Stomach (tissue), 9 donors: ENCODE measurements around the gene SKI. TPM values are rescaled to one million over a fixed set of nuclear protein-coding genes. Genes with fewer than 3 reads are reported as not detected.

ENCODE experiments used
- DNase-seq, 2 donors: peaks; one replicate each; pipeline versions ENCODE4 v3.0.0 to v3.0.0-alpha.2; 2013 to 2019
- H3K27ac ChIP-seq, 5 donors: fragments of 200-600 bp in 4 of 5; sonication (generic) in 4 of 5; one replicate each; pipeline ENCODE4 v1.5.1; 2013 to 2019; ENCODE audit warnings: mild to moderate bottlenecking in 1 of 5, moderate library complexity in 1 of 5
- H3K27me3 ChIP-seq, 3 donors: fragments of 200-600 bp; sonication (generic); one replicate each; pipeline ENCODE4 v1.5.1; 2017 to 2019; ENCODE audit warnings: mixed run types in 1 of 3
- H3K36me3 ChIP-seq, 4 donors: fragments of 200-600 bp; sonication (generic); 1 replicate in 3 of 4; 2 replicates in 1 of 4; pipeline ENCODE4 v1.5.1; 2016 to 2019
- H3K4me1 ChIP-seq, 4 donors: fragments of 200-600 bp; sonication (generic); one replicate each; pipeline ENCODE4 v1.5.1; 2016 to 2019
- H3K4me3 ChIP-seq, 4 donors: fragments of 200-600 bp; sonication (generic) in 3 of 4; one replicate each; pipeline ENCODE4 v1.5.1; 2016 to 2019; ENCODE audit warnings: mild to moderate bottlenecking in 1 of 4
- H3K9me3 ChIP-seq, 4 donors: fragments of 200-600 bp; sonication (generic); one replicate each; pipeline ENCODE4 v1.5.1; 2016 to 2019
- EP300 ChIP-seq: sonication (generic); formaldehyde crosslinking; IDR thresholded peaks from one replicate; pipeline ENCODE4 v1.6.1; 2017; ENCODE audit warnings: antibody characterized with exemption
- POLR2A ChIP-seq, 4 donors: fragments of 450-650 bp; IDR thresholded peaks; one replicate each; pipeline ENCODE4 v1.6.1; 2016; ENCODE audit warnings: antibody characterized with exemption in 4 of 4, control low read depth in 2 of 4, mild to moderate bottlenecking in 1 of 4, moderate library complexity in 1 of 4
- POLR2AphosphoS5 ChIP-seq, 3 donors: sonication (generic); formaldehyde crosslinking; IDR thresholded peaks; one replicate each; pipeline ENCODE4 v1.6.1; 2016; ENCODE audit warnings: antibody characterized with exemption in 3 of 3
- WGBS, 5 donors: extraction: QIAGEN DNeasy Blood & Tissue Kit in 3 of 5; methylation state at CpG; one replicate each; pipeline versions ENCODE4 v1.1.5 to v1.1.7; 2013 to 2018; 5-methylcytosine and 5-hydroxymethylcytosine counted together
- intact Hi-C: fragments of 100-400 bp; cut with DNase I; formaldehyde crosslinking; loops from one replicate; pipeline ENCODE4 v1.15.1; 2023; ENCODE audit warnings: low total_unique reads
- polyA plus RNA-seq, 3 donors: library from polyadenylated mRNA; stranded (reverse); fragments of 200-250 nt; gene quantifications; one replicate each; pipeline ENCODE4 v1.2.3, GENCODE V29; 2013
- total RNA-seq, 5 donors: library from RNA; depleted of rRNA; stranded (reverse); fragments of >200 nt; gene quantifications; one replicate each; pipeline versions ENCODE4 v1.1.0 to v1.2.3, GENCODE V29; 2014 to 2016
- TF ChIP-seq, protein P1 (sequence below), 7 experiments: fragments of 450-650 bp in 4 of 7; fragments of 200-600 bp in 3 of 7; sonication (generic) in 3 of 7; IDR thresholded peaks; one replicate each; pipeline ENCODE4 v1.5.1; 2016 to 2019; ENCODE audit warnings: antibody characterized with exemption in 7 of 7, control low read depth in 2 of 7, mild to moderate bottlenecking in 1 of 7
- donor health status: healthy with polysubstance abuse.
- donor health status: Bipolar disorder and iron deficiency.
- donor health status: healthy.

The SKI gene
- total and polyA plus RNA-seq, 8 donors: 7.4 to 84.0 (median 21.0) TPM

DNA sequence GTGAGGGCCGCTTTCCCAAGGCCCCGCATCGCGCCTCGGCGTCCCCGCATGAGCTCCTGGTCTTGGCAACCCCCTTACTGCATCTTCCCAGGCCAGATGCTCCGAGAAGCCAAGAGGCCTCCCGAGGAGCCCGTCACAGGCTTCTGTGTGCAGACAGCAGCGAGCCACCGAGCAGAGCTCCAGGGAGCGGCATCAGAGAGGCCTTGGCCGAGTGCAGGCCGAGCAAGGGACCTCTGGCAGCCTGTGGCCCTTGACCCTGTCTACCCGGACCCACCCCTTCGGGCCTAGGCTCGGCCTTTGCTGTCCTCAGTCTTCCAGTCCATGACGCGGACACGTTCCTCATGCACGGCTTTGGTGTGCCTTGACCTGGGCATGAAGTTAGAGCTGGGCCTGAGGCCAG lies 99.7 kb downstream of the SKI start:
- peaks cover under 1 to 21% (median 9%) of the 10 kb centered on the region in 4 donors for H3K4me1 ChIP-seq
- DNase-seq: no peak
- H3K36me3 ChIP-seq: no peaks in the 10 kb centered on the region
- peaks cover 0 to 1% (median 0%) of the 10 kb centered on the region in 3 donors for H3K27me3 ChIP-seq
- 90 to 94% (median 93%) methylated on average over 4 to 22 of the region's 22 CpGs for WGBS, 5 donors
- TF ChIP-seq POLR2AphosphoS5 (IDR thresholded peaks at IDR 0.05): no peak
- no peak for TF ChIP-seq POLR2A (IDR thresholded peaks at IDR 0.05)
- TF ChIP-seq, protein P1, sequence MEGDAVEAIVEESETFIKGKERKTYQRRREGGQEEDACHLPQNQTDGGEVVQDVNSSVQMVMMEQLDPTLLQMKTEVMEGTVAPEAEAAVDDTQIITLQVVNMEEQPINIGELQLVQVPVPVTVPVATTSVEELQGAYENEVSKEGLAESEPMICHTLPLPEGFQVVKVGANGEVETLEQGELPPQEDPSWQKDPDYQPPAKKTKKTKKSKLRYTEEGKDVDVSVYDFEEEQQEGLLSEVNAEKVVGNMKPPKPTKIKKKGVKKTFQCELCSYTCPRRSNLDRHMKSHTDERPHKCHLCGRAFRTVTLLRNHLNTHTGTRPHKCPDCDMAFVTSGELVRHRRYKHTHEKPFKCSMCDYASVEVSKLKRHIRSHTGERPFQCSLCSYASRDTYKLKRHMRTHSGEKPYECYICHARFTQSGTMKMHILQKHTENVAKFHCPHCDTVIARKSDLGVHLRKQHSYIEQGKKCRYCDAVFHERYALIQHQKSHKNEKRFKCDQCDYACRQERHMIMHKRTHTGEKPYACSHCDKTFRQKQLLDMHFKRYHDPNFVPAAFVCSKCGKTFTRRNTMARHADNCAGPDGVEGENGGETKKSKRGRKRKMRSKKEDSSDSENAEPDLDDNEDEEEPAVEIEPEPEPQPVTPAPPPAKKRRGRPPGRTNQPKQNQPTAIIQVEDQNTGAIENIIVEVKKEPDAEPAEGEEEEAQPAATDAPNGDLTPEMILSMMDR (IDR thresholded peaks at IDR 0.05): no peak
- no peak for TF ChIP-seq EP300
- intact Hi-C loops: no loop called here
- no peak overlapping the region for H3K4me3 ChIP-seq
- H3K9me3 ChIP-seq: no peaks in the 10 kb centered on the region
- no peak overlapping the region for H3K27ac ChIP-seq

DNA sequence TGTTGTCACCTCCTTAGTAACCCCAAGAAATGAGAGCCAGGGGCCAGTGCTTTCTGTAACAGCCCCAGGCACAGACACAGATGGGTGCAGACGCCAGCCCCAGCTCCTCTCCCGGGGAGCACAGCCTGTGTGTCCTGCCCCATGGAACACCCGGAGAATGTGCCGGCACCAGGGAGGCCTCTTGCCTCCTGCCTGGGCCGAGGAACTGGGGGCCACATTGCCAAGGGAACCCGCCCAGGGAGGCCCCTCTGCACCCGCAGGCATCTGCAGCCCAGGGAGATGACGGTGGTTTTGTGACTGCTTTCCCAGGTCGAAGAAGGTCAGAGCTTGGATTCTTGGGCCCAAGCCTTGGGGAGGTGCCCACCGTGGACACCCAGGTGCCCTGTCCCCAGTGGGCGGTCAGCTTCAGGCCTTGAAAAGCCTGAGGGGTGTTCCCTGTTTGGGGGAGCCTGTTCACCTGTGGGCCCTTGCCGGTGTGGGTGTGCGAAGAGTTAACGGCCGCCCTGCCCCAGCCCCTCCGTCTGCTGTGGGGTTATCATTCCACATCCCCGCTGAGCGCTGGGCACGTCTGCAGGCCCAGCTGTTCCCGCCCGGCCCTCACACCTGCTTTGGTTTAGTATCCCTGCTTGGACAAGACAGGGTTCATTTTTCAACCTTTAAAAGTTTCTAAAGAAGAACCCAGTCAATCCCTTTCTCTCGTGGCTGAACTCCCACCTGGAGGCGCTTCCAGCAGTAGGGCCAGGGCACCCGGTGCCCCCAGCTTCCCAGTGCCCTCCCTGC lies 100.7 kb downstream of the SKI start:
- no peak overlapping the region for H3K27ac ChIP-seq
- H3K9me3 ChIP-seq: no peaks in the 10 kb centered on the region
- H3K4me1 ChIP-seq: peaks cover 0 to 19% (median 9%) of the 10 kb centered on the region in 4 donors
- no peaks in the 10 kb centered on the region for H3K27me3 ChIP-seq
- no peak overlapping the region for H3K4me3 ChIP-seq
- TF ChIP-seq POLR2A (IDR thresholded peaks at IDR 0.05) (no peak), POLR2AphosphoS5 (IDR thresholded peaks at IDR 0.05) (no peak), EP300 (no peak)
- TF ChIP-seq, protein P1 (IDR thresholded peaks at IDR 0.05): no peak
- DNase-seq: no peak
- intact Hi-C loops: no loop called here
- no peaks in the 10 kb centered on the region for H3K36me3 ChIP-seq
- 67 to 84% (median 77%) methylated on average over 15 to 24 of the region's 24 CpGs for WGBS, 5 donors

DNA sequence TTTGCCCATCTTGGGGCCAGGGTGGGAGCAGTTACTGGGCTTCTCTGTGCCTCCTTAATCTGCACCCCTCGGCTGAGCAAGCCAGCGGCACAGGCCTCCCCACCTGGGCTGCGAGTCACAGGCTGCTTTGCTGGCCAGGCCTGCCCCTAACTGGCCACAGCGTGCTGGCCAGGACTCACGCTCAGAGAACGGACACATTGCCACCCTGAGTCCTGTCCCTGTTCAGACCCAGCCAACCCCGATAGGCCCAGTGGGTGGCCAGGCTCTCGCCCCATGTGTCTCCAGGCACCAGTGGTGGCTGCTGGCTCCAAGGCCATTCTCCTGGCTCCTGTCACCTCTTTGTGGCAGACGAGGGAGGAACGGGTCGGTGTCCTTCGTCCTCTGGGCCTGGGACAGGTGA lies 101.9 kb downstream of the SKI start:
- H3K9me3 ChIP-seq: no peaks in the 10 kb centered on the region
- no peaks in the 10 kb centered on the region for H3K27me3 ChIP-seq
- TF ChIP-seq POLR2A (IDR thresholded peaks at IDR 0.05): no peak
- TF ChIP-seq POLR2AphosphoS5 (IDR thresholded peaks at IDR 0.05): no peak
- no peak for TF ChIP-seq EP300
- TF ChIP-seq, protein P1 (IDR thresholded peaks at IDR 0.05): no peak
- DNase-seq: no peak
- peaks cover 0 to 22% (median 15%) of the 10 kb centered on the region in 4 donors for H3K4me1 ChIP-seq
- WGBS, 5 donors: 90 to 94% (median 94%) methylated on average over 10 to 12 of the region's 12 CpGs
- intact Hi-C loops: no loop called here
- no peaks in the 10 kb centered on the region for H3K36me3 ChIP-seq
- H3K4me3 ChIP-seq: no peak overlapping the region
- peak overlapping the region in 1 of 5 donors; percentile 61 for H3K27ac ChIP-seq

DNA sequence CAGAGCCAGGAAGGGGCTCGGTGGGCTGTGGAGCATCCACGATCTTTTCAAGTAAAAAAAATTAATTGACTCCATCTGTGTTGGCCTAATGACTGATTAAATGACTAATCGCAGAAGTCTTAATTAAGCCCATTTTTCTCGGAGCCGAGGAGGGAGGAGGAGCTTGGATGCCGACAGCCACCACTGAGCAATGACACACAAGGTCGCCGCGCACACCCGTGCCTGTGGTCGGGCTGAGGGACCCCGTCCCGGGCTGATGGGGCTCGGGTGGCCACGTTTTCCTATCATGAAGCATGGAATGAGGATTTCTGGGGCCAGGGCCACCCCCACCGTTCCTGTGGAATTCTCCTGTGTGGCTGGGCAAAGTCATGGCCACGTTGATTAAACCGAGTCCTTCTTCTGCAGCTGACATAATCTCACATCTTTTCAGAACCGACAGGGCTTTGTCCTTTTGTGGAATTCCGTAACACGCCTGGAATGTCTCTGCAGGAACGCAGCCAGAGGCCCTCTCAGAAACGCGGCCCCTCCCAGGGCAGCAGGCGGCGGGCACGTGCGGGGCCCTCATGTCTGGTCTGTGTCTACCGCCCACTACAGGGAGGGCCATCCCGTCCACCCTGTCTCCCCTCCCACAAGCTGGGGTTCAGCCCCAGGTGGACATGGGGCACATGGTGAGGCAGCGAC lies 102.5 kb downstream of the SKI start:
- 40 to 62% (median 54%) methylated on average over 24 to 31 of the region's 31 CpGs for WGBS, 5 donors
- Histone ChIP-seq H3K27me3 (no peaks in the 10 kb centered on the region), H3K4me3 (no peak overlapping the region), H3K9me3 (no peaks in the 10 kb centered on the region), H3K36me3 (no peaks in the 10 kb centered on the region), H3K27ac (peak overlapping the region in 3 of 5 donors; percentile 18 to 61 (median 26)), H3K4me1 (peaks cover 0 to 24% (median 16%) of the 10 kb centered on the region in 4 donors)
- intact Hi-C loops: no loop called here
- TF ChIP-seq POLR2AphosphoS5 (IDR thresholded peaks at IDR 0.05): peak in 1 of 3 donors; percentile 15
- no peak for TF ChIP-seq POLR2A (IDR thresholded peaks at IDR 0.05)
- TF ChIP-seq EP300: no peak
- TF ChIP-seq, protein P1 (IDR thresholded peaks at IDR 0.05): no peak
- peak in 1 of 2 donors; percentile 91 for DNase-seq
